ENCODE data around the gene DNAJB14.
A peak's percentile ranks its signal among the peaks of the same experiment; 100 is the strongest.

DNAJB14 gene

DNA sequence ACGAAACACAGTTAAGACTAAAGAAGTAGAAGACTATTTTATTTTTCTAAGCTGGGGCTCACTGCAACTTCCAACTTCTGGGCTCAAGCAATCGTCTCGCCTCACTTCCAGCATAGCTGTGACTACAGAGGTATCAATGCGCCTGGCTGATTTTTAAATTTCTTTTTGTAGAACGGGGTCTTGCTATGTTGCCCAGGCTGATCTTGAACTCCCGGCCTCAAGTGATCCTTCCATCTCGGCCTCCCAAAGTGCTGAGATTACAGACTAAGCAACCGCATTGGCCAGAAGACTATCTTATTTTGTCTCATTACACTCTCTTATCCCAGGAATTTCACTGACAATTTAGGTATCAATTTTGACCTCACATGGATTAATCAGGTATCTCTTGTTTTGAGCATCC is 53.4 kb downstream of the DNAJB14 start:
- no peak overlapping the region for H3K9ac ChIP-seq (ENCODE audit: low read length)
- H3K4me1 ChIP-seq (ENCODE audit: control insufficient read depth, insufficient read depth, low read length): no peaks in the 10 kb centered on the region
- H3K27ac ChIP-seq (ENCODE audit: low read depth, low read length): no peak overlapping the region
- no peaks in the 10 kb centered on the region for H3K9me3 ChIP-seq (ENCODE audit: control insufficient read depth, insufficient read depth, low read depth, low read length)
- H3K4me3 ChIP-seq (ENCODE audit: low read depth, low read length): peak overlapping the region; percentile 89
- no peaks in the 10 kb centered on the region for H3K27me3 ChIP-seq (ENCODE audit: control insufficient read depth, insufficient read depth, low read length)
- H3K36me3 ChIP-seq (ENCODE audit: control insufficient read depth, insufficient read depth, low read length): peaks cover 3% of the 10 kb centered on the region; the same call in 1 of the 2 replicates

DNA sequence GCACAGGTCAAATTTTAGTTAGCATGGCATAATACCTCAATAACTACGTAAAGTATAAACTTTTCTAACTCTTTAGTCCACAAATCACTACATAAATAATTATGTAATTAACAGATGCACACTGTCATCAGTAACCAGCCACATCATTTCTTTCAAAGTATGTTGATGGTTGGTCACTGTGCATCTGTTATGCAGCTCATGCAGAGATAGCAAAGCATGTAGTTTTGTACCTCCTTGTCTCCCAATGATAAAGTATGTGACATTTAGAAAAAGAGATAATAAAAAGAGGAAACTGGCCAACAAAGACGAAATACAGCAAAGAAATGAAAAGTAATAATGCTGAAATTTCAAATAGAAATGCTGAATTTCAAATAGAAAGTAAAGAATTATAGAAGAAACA is 55.1 kb downstream of the DNAJB14 start:
- H3K4me3 ChIP-seq (ENCODE audit: low read depth, low read length): no peak overlapping the region
- no peaks in the 10 kb centered on the region for H3K27me3 ChIP-seq (ENCODE audit: control insufficient read depth, insufficient read depth, low read length)
- no peak overlapping the region for H3K9ac ChIP-seq (ENCODE audit: low read length)
- no peaks in the 10 kb centered on the region for H3K4me1 ChIP-seq (ENCODE audit: control insufficient read depth, insufficient read depth, low read length)
- H3K27ac ChIP-seq (ENCODE audit: low read depth, low read length): no peak overlapping the region
- H3K36me3 ChIP-seq (ENCODE audit: control insufficient read depth, insufficient read depth, low read length): peaks cover 3% of the 10 kb centered on the region; the same call in 1 of the 2 replicates
- no peaks in the 10 kb centered on the region for H3K9me3 ChIP-seq (ENCODE audit: control insufficient read depth, insufficient read depth, low read depth, low read length)

DNA sequence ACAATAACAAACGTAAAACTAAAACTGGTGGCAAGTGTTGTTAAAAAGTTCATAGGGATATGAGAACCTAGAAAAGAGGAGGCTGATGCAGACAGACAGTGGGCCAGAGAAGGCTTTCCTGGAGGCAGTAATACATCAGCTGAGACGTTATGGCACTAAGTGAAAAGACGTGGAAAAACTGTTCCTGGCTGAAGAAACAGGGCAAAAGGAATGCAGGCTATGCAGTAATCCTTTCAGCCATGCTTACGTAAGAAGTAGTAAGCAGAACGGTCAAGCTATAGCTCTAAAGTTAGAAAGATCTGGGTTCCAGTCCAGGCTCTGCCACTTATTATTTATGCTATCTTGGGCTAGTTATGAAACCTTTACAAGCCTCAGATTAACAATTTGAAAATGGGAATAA is 58.6 kb downstream of the DNAJB14 start:
- peaks cover 5% of the 10 kb centered on the region for H3K36me3 ChIP-seq (ENCODE audit: control insufficient read depth, insufficient read depth, low read length)
- H3K9me3 ChIP-seq (ENCODE audit: control insufficient read depth, insufficient read depth, low read depth, low read length): no peaks in the 10 kb centered on the region
- H3K9ac ChIP-seq (ENCODE audit: low read length): no peak overlapping the region
- H3K27me3 ChIP-seq (ENCODE audit: control insufficient read depth, insufficient read depth, low read length): no peaks in the 10 kb centered on the region
- H3K27ac ChIP-seq (ENCODE audit: low read depth, low read length): no peak overlapping the region
- no peak overlapping the region for H3K4me3 ChIP-seq (ENCODE audit: low read depth, low read length)
- no peaks in the 10 kb centered on the region for H3K4me1 ChIP-seq (ENCODE audit: control insufficient read depth, insufficient read depth, low read length)

DNA sequence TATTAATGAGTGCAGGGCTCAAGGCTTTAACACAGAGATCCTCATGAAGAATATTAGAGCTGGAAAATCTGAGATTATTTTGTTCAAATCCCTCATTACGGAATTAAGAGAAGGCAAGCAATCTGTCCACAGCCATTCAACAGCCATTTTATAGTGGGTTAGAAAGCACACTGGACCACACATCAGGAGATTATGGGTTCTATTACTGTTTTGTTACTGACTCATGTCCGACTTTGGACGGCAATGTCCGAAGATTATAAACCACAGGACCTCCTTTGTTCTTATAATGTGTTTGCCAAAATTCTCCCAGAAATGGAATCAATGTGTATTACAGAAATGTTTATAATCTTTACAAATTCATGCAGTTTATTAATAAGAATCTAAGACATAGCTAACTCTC is 60.3 kb downstream of the DNAJB14 start:
- Histone ChIP-seq H3K4me1 (ENCODE audit: control insufficient read depth, insufficient read depth, low read length) (no peaks in the 10 kb centered on the region), H3K9me3 (ENCODE audit: control insufficient read depth, insufficient read depth, low read depth, low read length) (no peaks in the 10 kb centered on the region), H3K4me3 (ENCODE audit: low read depth, low read length) (no peak overlapping the region), H3K9ac (ENCODE audit: low read length) (no peak overlapping the region), H3K36me3 (ENCODE audit: control insufficient read depth, insufficient read depth, low read length) (peaks cover 15% of the 10 kb centered on the region), H3K27ac (ENCODE audit: low read depth, low read length) (no peak overlapping the region), H3K27me3 (ENCODE audit: control insufficient read depth, insufficient read depth, low read length) (no peaks in the 10 kb centered on the region)

DNA sequence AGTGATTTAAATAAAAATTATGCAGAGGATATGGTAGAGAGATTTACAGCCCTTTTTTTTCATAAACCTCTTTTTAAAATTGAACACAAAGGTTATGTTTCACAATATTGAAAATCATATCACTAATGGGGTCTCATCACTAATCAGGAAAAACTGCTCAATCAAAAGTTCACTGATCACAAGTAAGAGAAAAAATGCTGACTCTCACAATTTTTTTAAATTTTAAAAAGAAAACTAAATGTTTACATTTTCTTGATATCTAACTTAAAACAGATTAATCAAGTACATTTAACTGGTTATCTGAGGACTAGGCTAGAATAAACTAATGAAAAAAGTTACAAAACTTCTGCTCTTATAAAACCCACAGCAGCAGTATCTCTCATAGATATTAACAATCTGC is 60.7 kb downstream of the DNAJB14 start:
- Histone ChIP-seq H3K4me1 (ENCODE audit: control insufficient read depth, insufficient read depth, low read length) (no peaks in the 10 kb centered on the region), H3K27me3 (ENCODE audit: control insufficient read depth, insufficient read depth, low read length) (no peaks in the 10 kb centered on the region), H3K27ac (ENCODE audit: low read depth, low read length) (no peak overlapping the region), H3K36me3 (ENCODE audit: control insufficient read depth, insufficient read depth, low read length) (peaks cover 18% of the 10 kb centered on the region), H3K9ac (ENCODE audit: low read length) (no peak overlapping the region), H3K4me3 (ENCODE audit: low read depth, low read length) (no peak overlapping the region), H3K9me3 (ENCODE audit: control insufficient read depth, insufficient read depth, low read depth, low read length) (no peaks in the 10 kb centered on the region)

DNA sequence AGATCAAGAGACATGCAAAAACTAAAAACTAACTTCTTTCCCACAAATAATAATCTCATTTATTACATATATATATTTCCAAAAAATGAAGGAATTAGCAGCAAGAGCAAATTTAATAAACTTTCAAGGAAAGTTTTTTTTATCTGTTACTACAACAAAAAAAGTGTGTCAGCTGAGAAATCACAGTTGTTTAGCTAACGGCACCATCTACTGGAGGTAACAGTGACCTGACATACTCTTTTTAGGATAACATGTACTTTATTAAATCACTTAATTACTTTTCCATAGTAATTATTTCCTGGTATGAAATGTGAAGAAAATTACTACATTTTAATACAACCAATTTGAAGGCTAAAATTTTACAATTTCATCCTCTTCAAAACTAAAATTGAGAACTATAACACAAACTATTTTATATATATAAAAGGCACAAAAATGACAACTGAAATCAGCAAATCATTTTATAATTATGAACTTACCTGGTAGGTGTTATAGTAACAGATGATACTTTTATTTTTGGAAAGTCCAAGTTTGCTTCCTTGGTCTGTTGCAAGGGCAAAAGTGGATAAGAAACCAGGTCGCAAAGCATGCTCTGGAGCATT is 61.3 kb downstream of the DNAJB14 start:
- H3K9me3 ChIP-seq (ENCODE audit: control insufficient read depth, insufficient read depth, low read depth, low read length): no peaks in the 10 kb centered on the region
- no peak overlapping the region for H3K27ac ChIP-seq (ENCODE audit: low read depth, low read length)

DNA sequence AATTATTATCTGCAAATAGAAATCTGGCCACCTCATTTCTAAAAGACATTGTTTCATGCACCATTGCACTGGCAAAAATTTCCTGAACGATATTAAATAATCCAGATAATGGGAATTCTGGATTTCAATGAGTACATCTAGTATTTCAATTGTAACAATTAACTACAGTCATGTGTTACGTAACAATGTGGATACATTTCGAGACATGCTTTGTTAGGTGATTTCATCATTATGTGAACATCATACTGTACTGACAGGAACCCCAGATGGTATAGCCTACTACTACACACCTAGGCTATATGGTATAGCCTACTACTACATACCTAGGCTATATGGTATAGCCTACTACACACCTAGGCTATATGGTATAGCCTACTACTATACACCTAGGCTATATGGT is 67.0 kb downstream of the DNAJB14 start:
- Histone ChIP-seq H3K27me3 (ENCODE audit: control insufficient read depth, insufficient read depth, low read length) (no peaks in the 10 kb centered on the region), H3K4me3 (ENCODE audit: low read depth, low read length) (no peak overlapping the region), H3K4me1 (ENCODE audit: control insufficient read depth, insufficient read depth, low read length) (no peaks in the 10 kb centered on the region), H3K9ac (ENCODE audit: low read length) (no peak overlapping the region), H3K36me3 (ENCODE audit: control insufficient read depth, insufficient read depth, low read length) (peaks cover 31% of the 10 kb centered on the region), H3K27ac (ENCODE audit: low read depth, low read length) (no peak overlapping the region), H3K9me3 (ENCODE audit: control insufficient read depth, insufficient read depth, low read depth, low read length) (no peaks in the 10 kb centered on the region)

More for the DNA sequence above, 61.3 kb downstream of the DNAJB14 start:
- Histone ChIP-seq H3K4me1 (ENCODE audit: control insufficient read depth, insufficient read depth, low read length) (no peaks in the 10 kb centered on the region), H3K27me3 (ENCODE audit: control insufficient read depth, insufficient read depth, low read length) (no peaks in the 10 kb centered on the region), H3K4me3 (ENCODE audit: low read depth, low read length) (no peak overlapping the region), H3K36me3 (ENCODE audit: control insufficient read depth, insufficient read depth, low read length) (peaks cover 23% of the 10 kb centered on the region), H3K9ac (ENCODE audit: low read length) (no peak overlapping the region)

DNA sequence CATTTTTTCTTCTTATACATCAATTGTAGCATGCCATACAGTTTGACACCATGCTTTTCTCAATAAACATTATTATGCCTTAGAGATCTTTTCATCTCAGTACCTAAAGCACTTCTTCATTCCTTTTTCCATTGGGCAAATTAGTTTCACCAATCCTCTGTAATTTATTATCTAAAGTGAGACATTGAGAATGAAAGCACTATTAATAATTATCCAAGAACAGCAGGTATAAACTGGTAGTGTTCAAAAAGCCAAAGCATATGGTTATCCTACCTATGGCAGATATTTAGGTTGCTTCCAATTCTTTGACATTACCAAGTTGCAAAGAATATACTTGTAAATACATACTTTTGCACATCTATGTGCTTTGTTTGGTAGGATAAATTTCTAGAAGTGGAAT is 67.8 kb downstream of the DNAJB14 start:
- H3K27ac ChIP-seq (ENCODE audit: low read depth, low read length): no peak overlapping the region
- no peaks in the 10 kb centered on the region for H3K9me3 ChIP-seq (ENCODE audit: control insufficient read depth, insufficient read depth, low read depth, low read length)
- H3K4me3 ChIP-seq (ENCODE audit: low read depth, low read length): no peak overlapping the region
- peaks cover 31% of the 10 kb centered on the region for H3K36me3 ChIP-seq (ENCODE audit: control insufficient read depth, insufficient read depth, low read length)
- H3K27me3 ChIP-seq (ENCODE audit: control insufficient read depth, insufficient read depth, low read length): no peaks in the 10 kb centered on the region
- no peaks in the 10 kb centered on the region for H3K4me1 ChIP-seq (ENCODE audit: control insufficient read depth, insufficient read depth, low read length)
- no peak overlapping the region for H3K9ac ChIP-seq (ENCODE audit: low read length)

DNA sequence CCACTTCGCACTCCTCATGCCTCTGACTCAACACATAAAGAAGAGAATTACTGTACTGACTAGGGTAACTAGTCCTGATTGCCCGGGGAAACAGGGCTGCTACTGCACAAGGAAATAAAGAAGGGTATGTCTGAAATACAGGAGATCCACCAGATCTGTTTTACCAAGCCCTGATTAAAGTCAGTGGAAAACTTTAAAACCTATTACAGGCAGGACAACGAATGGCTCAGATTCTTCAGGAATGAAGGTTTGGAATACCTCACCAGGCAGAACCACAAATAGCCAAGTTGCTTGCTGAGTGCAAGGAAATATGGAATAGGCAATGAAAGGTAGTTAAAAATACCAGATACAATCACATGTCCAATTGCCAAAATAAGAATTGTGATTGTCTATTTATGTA is 69.5 kb downstream of the DNAJB14 start:
- no peaks in the 10 kb centered on the region for H3K4me1 ChIP-seq (ENCODE audit: control insufficient read depth, insufficient read depth, low read length)
- peaks cover 26% of the 10 kb centered on the region for H3K36me3 ChIP-seq (ENCODE audit: control insufficient read depth, insufficient read depth, low read length)
- no peaks in the 10 kb centered on the region for H3K9me3 ChIP-seq (ENCODE audit: control insufficient read depth, insufficient read depth, low read depth, low read length)
- no peak overlapping the region for H3K9ac ChIP-seq (ENCODE audit: low read length)
- H3K27ac ChIP-seq (ENCODE audit: low read depth, low read length): no peak overlapping the region
- H3K27me3 ChIP-seq (ENCODE audit: control insufficient read depth, insufficient read depth, low read length): no peaks in the 10 kb centered on the region
- H3K4me3 ChIP-seq (ENCODE audit: low read depth, low read length): no peak overlapping the region

DNA sequence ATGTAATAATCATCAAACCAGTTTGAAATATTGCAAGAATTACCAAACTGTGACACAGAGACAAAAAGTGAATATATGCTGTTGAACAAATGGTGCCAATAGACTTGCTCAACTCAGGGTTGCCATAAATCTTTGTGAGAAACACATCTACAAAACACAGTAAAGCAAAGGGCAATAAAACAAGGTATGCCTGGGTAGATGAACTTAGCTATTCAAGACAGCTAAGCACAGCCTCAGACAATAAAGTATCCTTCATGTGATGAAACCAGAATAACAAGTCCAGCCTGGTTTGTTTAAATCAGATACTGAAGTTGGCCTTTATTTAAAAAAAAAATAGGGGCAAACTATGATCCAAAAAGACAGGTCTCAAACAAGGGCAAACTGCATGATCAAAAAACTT is 71.3 kb downstream of the DNAJB14 start:
- Histone ChIP-seq H3K4me3 (ENCODE audit: low read depth, low read length) (no peak overlapping the region), H3K27me3 (ENCODE audit: control insufficient read depth, insufficient read depth, low read length) (no peaks in the 10 kb centered on the region), H3K9ac (ENCODE audit: low read length) (no peak overlapping the region), H3K27ac (ENCODE audit: low read depth, low read length) (no peak overlapping the region), H3K36me3 (ENCODE audit: control insufficient read depth, insufficient read depth, low read length) (peaks cover 9% of the 10 kb centered on the region), H3K4me1 (ENCODE audit: control insufficient read depth, insufficient read depth, low read length) (no peaks in the 10 kb centered on the region), H3K9me3 (ENCODE audit: control insufficient read depth, insufficient read depth, low read depth, low read length) (no peaks in the 10 kb centered on the region)

DNA sequence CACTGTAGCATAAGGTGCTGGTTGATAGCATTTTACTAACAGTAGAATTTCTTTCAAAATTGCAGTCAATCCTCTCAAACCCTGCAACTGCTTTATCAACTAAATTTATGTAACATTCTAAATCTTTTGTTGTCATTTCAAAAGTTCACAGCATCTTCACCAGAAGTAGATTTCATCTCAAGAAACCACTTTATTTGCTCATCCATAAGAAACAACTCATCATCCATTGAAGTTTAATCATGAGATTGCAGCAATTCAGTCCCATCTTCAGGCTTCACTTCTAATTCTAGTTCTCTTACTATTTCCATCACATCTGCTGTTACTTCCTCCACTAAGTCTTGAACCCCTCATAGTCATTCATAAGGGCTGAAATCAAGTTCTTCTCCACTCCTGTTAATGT is 73.8 kb downstream of the DNAJB14 start:
- H3K27ac ChIP-seq (ENCODE audit: low read depth, low read length): no peak overlapping the region
- no peaks in the 10 kb centered on the region for H3K27me3 ChIP-seq (ENCODE audit: control insufficient read depth, insufficient read depth, low read length)
- H3K9me3 ChIP-seq (ENCODE audit: control insufficient read depth, insufficient read depth, low read depth, low read length): no peaks in the 10 kb centered on the region
- no peak overlapping the region for H3K4me3 ChIP-seq (ENCODE audit: low read depth, low read length)
- no peak overlapping the region for H3K9ac ChIP-seq (ENCODE audit: low read length)
- no peaks in the 10 kb centered on the region for H3K36me3 ChIP-seq (ENCODE audit: control insufficient read depth, insufficient read depth, low read length)
- peaks cover 7% of the 10 kb centered on the region for H3K4me1 ChIP-seq (ENCODE audit: control insufficient read depth, insufficient read depth, low read length)
